Liver (tissue), 9 donors: Measurements from ENCODE around the gene CFAP45. TPM values are rescaled to one million over a fixed set of nuclear protein-coding genes. Genes with fewer than 3 reads are reported as not detected.

Experiments used
- DNase-seq: peaks from one replicate; pipeline ENCODE4 v3.0.0-alpha.2; 2017; ENCODE audit warnings: low spot score
- H3K27ac ChIP-seq, 2 donors: one replicate each; pipeline ENCODE4 v1.7.0; 2013; ENCODE audit warnings: inconsistent platforms in 2 of 2, low read length in 2 of 2, control low read depth in 1 of 2, low read depth in 1 of 2, mild to moderate bottlenecking in 1 of 2
- H3K27me3 ChIP-seq, 4 donors: one replicate each; pipeline versions ENCODE4 v1.6.1 to v1.7.0; 2013; ENCODE audit warnings: low read length in 3 of 4, inconsistent platforms in 1 of 4, mild to moderate bottlenecking in 1 of 4, moderate library complexity in 1 of 4; ENCODE audit not compliant: control insufficient read depth in 4 of 4, insufficient read depth in 4 of 4
- H3K36me3 ChIP-seq, 4 donors: one replicate each; pipeline versions ENCODE4 v1.6.1 to v1.7.0; 2013; ENCODE audit warnings: low read length in 3 of 4, mild to moderate bottlenecking in 3 of 4, low read depth in 1 of 4, moderate library complexity in 1 of 4; ENCODE audit not compliant: control insufficient read depth in 4 of 4, insufficient read depth in 3 of 4
- H3K4me1 ChIP-seq, 4 donors: one replicate each; pipeline versions ENCODE4 v1.6.1 to v1.7.0; 2013; ENCODE audit warnings: low read length in 3 of 4, mild to moderate bottlenecking in 3 of 4, moderate library complexity in 1 of 4; ENCODE audit not compliant: control insufficient read depth in 4 of 4, insufficient read depth in 4 of 4
- H3K4me3 ChIP-seq, 3 donors: one replicate each; pipeline versions ENCODE4 v1.6.1 to v1.7.0; 2013; ENCODE audit warnings: low read length in 3 of 3, control low read depth in 1 of 3, low read depth in 1 of 3, mild to moderate bottlenecking in 1 of 3
- H3K9ac ChIP-seq, 2 donors: one replicate each; pipeline ENCODE4 v1.7.0; 2013; ENCODE audit warnings: low read length in 2 of 2, mild to moderate bottlenecking in 2 of 2, moderate library complexity in 2 of 2, control low read depth in 1 of 2, low read depth in 1 of 2
- H3K9me3 ChIP-seq, 4 donors: one replicate each; pipeline versions ENCODE4 v1.6.1 to v1.7.0; 2013; ENCODE audit warnings: low read length in 3 of 4; ENCODE audit not compliant: control insufficient read depth in 4 of 4
- ATF3 ChIP-seq: IDR thresholded peaks from 2 replicates; pipeline ENCODE4 v1.6.1; 2016; ENCODE audit warnings: antibody characterized with exemption
- EGR1 ChIP-seq, 2 donors: IDR thresholded peaks; 2 replicates each; pipeline ENCODE4 v1.6.1; 2016 to 2018; ENCODE audit warnings: antibody characterized with exemption in 2 of 2, low read depth in 2 of 2
- FOXA2 ChIP-seq: IDR thresholded peaks from 2 replicates; pipeline ENCODE4 v1.6.1; 2016; ENCODE audit warnings: antibody characterized with exemption
- GABPA ChIP-seq, 2 donors: IDR thresholded peaks in 1 of 2; conservative IDR thresholded peaks in 1 of 2; 2 replicates each; pipeline ENCODE4 v1.6.1; 2016; ENCODE audit warnings: antibody characterized with exemption in 2 of 2, mild to moderate bottlenecking in 1 of 2, moderate library complexity in 1 of 2
- HNF4A ChIP-seq, 2 donors: conservative IDR thresholded peaks; 2 replicates each; pipeline ENCODE4 v1.6.1; 2016; ENCODE audit warnings: antibody characterized with exemption in 2 of 2, mild to moderate bottlenecking in 2 of 2
- HNF4G ChIP-seq: IDR thresholded peaks from 2 replicates; pipeline ENCODE4 v1.6.1; 2016; ENCODE audit warnings: antibody characterized with exemption
- JUND ChIP-seq, 2 donors: IDR thresholded peaks; 2 replicates each; pipeline ENCODE4 v1.6.1; 2016; ENCODE audit warnings: antibody characterized with exemption in 2 of 2
- MAX ChIP-seq: IDR thresholded peaks from 2 replicates; pipeline ENCODE4 v1.6.1; 2016; ENCODE audit warnings: antibody characterized with exemption
- NR2F2 ChIP-seq: IDR thresholded peaks from 2 replicates; pipeline ENCODE4 v1.6.1; 2016; ENCODE audit warnings: antibody characterized with exemption
- RAD21 ChIP-seq, 2 donors: IDR thresholded peaks; 2 replicates each; pipeline ENCODE4 v1.6.1; 2016; ENCODE audit warnings: antibody characterized with exemption in 2 of 2, mild to moderate bottlenecking in 2 of 2
- RXRA ChIP-seq, 2 donors: IDR thresholded peaks; 2 replicates each; pipeline ENCODE4 v1.6.1; 2017 to 2018; ENCODE audit warnings: antibody characterized with exemption in 2 of 2, mild to moderate bottlenecking in 1 of 2
- SP1 ChIP-seq: IDR thresholded peaks from 2 replicates; pipeline ENCODE4 v1.6.1; 2018; ENCODE audit warnings: antibody characterized with exemption, mild to moderate bottlenecking
- TAF1 ChIP-seq: conservative IDR thresholded peaks from 2 replicates; pipeline ENCODE4 v1.6.1; 2016; ENCODE audit warnings: antibody characterized with exemption, mild to moderate bottlenecking
- YY1 ChIP-seq: IDR thresholded peaks from 2 replicates; pipeline ENCODE4 v1.6.1; 2016; ENCODE audit warnings: antibody characterized with exemption, mild to moderate bottlenecking
- ZBTB33 ChIP-seq: IDR thresholded peaks from 2 replicates; pipeline ENCODE4 v1.6.1; 2016; ENCODE audit warnings: antibody characterized with exemption
- WGBS: extraction: QIAGEN DNeasy Blood & Tissue Kit; methylation state at CpG from one replicate; pipeline ENCODE4 v1.1.7; 2013; 5-methylcytosine and 5-hydroxymethylcytosine counted together
- polyA plus RNA-seq, 2 donors: library from polyadenylated mRNA; stranded (reverse) in 1 of 2; unstranded in 1 of 2; fragments of 200-250 nt in 1 of 2; fragments of >200 nt in 1 of 2; fragmentation: Nextera tagmentation in 1 of 2; extraction: Ambion mirVana in 1 of 2; gene quantifications; one replicate each; pipeline versions ENCODE4 v1.2.1 to v1.2.3, GENCODE V29; 2013 to 2015
- total RNA-seq, 2 donors: library from RNA; depleted of rRNA; stranded (reverse); fragments of >200 nt; gene quantifications; one replicate each; pipeline ENCODE4 v1.2.3, GENCODE V29; 2014
- donor health status: healthy.
- donor health status: healthy.
- donor health status: healthy.
- donor health status: healthy.
- donor health status: healthy.

Gene CFAP45
- total and polyA plus RNA-seq, 4 donors, result 0.03 to 0.24 TPM; not detected in 2

GRCh38 chr1:159933347-159933746 lies 33.4 kb upstream of the CFAP45 start (continued):
- no peak for TF ChIP-seq RXRA (IDR thresholded peaks at IDR 0.05)
- TF ChIP-seq HNF4G, result no peak
- TF ChIP-seq FOXA2, result no peak
- no peak for TF ChIP-seq EGR1 (IDR thresholded peaks at IDR 0.05; ENCODE audit: low read depth in 2 of 2)
- TF ChIP-seq GABPA (IDR thresholded peaks at IDR 0.05 in 1 of 2, conservative IDR thresholded peaks at IDR 0.05 in 1 of 2), result no peak
- no peak for TF ChIP-seq MAX
- no peak for TF ChIP-seq TAF1
- no peak for TF ChIP-seq HNF4A (conservative IDR thresholded peaks at IDR 0.05)
- TF ChIP-seq ZBTB33, result no peak
- no peak for TF ChIP-seq JUND (IDR thresholded peaks at IDR 0.05)
- TF ChIP-seq YY1, result no peak
- no peak for TF ChIP-seq SP1
- TF ChIP-seq RAD21 (IDR thresholded peaks at IDR 0.05), result no peak

- no peak for DNase-seq
- Histone ChIP-seq H3K4me1 (peaks cover 3 to 16% (median 13%) of the 10 kb centered on the region in 4 donors), H3K36me3 (peaks cover 0 to 33% (median 17%) of the 10 kb centered on the region in 4 donors), H3K27ac (no peak overlapping the region), H3K9me3 (no peaks in the 10 kb centered on the region), H3K9ac (no peak overlapping the region), H3K27me3 (no peaks in the 10 kb centered on the region), H3K4me3 (no peak overlapping the region)
- TF ChIP-seq NR2F2 (no peak), RAD21 (IDR thresholded peaks at IDR 0.05) (no peak)
- 88% methylated on average over 16 of the region's 16 CpGs for WGBS
Observed at GRCh38 chr1:159932296-159933285, 32.6 kb upstream of the CFAP45 start.

GRCh38 chr1:159931795-159932173 lies 31.8 kb upstream of the CFAP45 start:
- H3K9me3 ChIP-seq, result no peaks in the 10 kb centered on the region
- peaks cover 3 to 8% (median 6%) of the 10 kb centered on the region in 4 donors for H3K4me1 ChIP-seq
- no peak overlapping the region for H3K9ac ChIP-seq
- H3K4me3 ChIP-seq, result no peak overlapping the region
- no peak for TF ChIP-seq ATF3
- TF ChIP-seq FOXA2, result no peak
- no peak for TF ChIP-seq HNF4A (conservative IDR thresholded peaks at IDR 0.05)
- TF ChIP-seq RXRA (IDR thresholded peaks at IDR 0.05), result no peak
- no peak for TF ChIP-seq EGR1 (IDR thresholded peaks at IDR 0.05; ENCODE audit: low read depth in 2 of 2)
- no peak for TF ChIP-seq ZBTB33
- TF ChIP-seq SP1, result no peak
- no peak for TF ChIP-seq NR2F2
- no peak for TF ChIP-seq HNF4G
- TF ChIP-seq GABPA (IDR thresholded peaks at IDR 0.05 in 1 of 2, conservative IDR thresholded peaks at IDR 0.05 in 1 of 2), result no peak
- no peaks in the 10 kb centered on the region for H3K27me3 ChIP-seq
- no peak for DNase-seq
- H3K27ac ChIP-seq, result no peak overlapping the region
- H3K36me3 ChIP-seq, result peaks cover 0 to 33% (median 17%) of the 10 kb centered on the region in 4 donors
- WGBS, result over 99% methylated on average over 3 of the region's 3 CpGs
